HEK293 (cell line): ENCODE results near the gene UCK1.

Experiments
- CTCF ChIP-seq: fragments of 450-650 bp; formaldehyde crosslinking; IDR thresholded peaks from 2 replicates; pipeline ENCODE4 v1.5.1; 2016; ENCODE audit warnings: missing biosample characterization, missing genetic modification characterization
- HOXC10 ChIP-seq: sonication (generic); formaldehyde crosslinking; IDR thresholded peaks from 2 replicates; pipeline ENCODE4 v1.8.1; 2023; ENCODE audit warnings: mild to moderate bottlenecking, missing genetic modification reagents
- YY1 ChIP-seq: fragments of 450-650 bp; formaldehyde crosslinking; IDR thresholded peaks from 2 replicates; pipeline ENCODE4 v1.5.1; 2018; ENCODE audit warnings: missing biosample characterization, missing genetic modification characterization
- ZNF114 ChIP-seq: fragments of 450-650 bp; formaldehyde crosslinking; IDR thresholded peaks from 2 replicates; pipeline ENCODE4 v1.5.0; 2017; ENCODE audit warnings: missing biosample characterization, missing genetic modification characterization
- ZNF148 ChIP-seq: fragments of 450-650 bp; formaldehyde crosslinking; IDR thresholded peaks from 2 replicates; pipeline ENCODE4 v1.5.0; 2017; ENCODE audit warnings: missing biosample characterization, missing genetic modification characterization, borderline replicate concordance
- ZNF24 ChIP-seq: fragments of 450-650 bp; formaldehyde crosslinking; IDR thresholded peaks from 2 replicates; pipeline ENCODE4 v1.5.1; 2016; ENCODE audit warnings: missing biosample characterization, missing genetic modification characterization
- ZNF274 ChIP-seq, 2 experiments: fragments of 200-500 bp in 1 of 2; fragments of 450-650 bp in 1 of 2; sonication (Bioruptor generic) in 1 of 2; formaldehyde crosslinking in 1 of 2; IDR thresholded peaks; 2 replicates each; pipeline versions ENCODE4 v1.5.1 to v1.6.1; 2014 to 2016; ENCODE audit warnings: borderline replicate concordance in 1 of 2, inconsistent platforms in 1 of 2, low read length in 1 of 2, missing biosample characterization in 1 of 2, missing genetic modification characterization in 1 of 2

DNA sequence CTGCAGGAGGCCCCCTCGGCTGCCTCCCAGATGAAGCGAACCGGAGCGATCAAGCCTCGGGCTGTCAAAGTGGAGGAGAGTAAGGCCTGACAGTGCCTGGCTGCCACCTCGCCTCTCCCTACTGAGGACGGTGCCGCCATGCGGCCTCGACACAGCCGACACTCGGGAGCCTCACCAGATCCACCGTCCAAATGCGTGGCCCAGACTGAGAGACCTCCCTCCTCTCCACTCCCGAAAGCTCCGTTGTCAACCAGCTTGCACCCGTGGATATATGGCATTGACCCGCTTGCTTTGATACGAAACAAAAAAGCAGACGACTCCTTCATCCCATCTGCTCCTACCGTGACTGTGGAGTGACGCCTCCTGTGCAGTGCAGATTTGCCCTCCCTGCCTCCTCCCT, 35.3 kb downstream of the UCK1 start:
- TF ChIP-seq CTCF (no peak), ZNF24 (tag by site-specific recombination) (no peak), HOXC10 (CRISPR knock-in tag) (no peak), ZNF274 (IDR thresholded peaks at IDR 0.05; ENCODE audit: low read length) (no peak), ZNF274 (tag by site-specific recombination; IDR thresholded peaks at IDR 0.05; ENCODE audit: borderline replicate concordance) (no peak), ZNF148 (tag by site-specific recombination) (no peak), YY1 (tag by site-specific recombination) (no peak), ZNF114 (tag by site-specific recombination) (no peak)
